NT2/D1 (cell line): Measurements from ENCODE around the gene TRA2A.

Experiments
- SUZ12 ChIP-seq: IDR thresholded peaks from 2 replicates; pipeline ENCODE4 v1.6.1; 2011; ENCODE audit not compliant: insufficient read length, insufficient read depth; ENCODE audit errors: extremely low read depth
- YY1 ChIP-seq: IDR thresholded peaks from 2 replicates; pipeline ENCODE4 v1.6.1; 2011; ENCODE audit not compliant: insufficient read length, insufficient read depth

- TF ChIP-seq SUZ12 (no peak), YY1 (no peak)
Observed at GRCh38 chr7:23570592-23571200, 38.9 kb upstream of the TRA2A start.
